Dermis microvascular lymphatic vessel endothelial cell (primary cell): ENCODE measurements around the gene RFESD. TPM values are rescaled to one million over a fixed set of nuclear protein-coding genes. Genes with fewer than 3 reads are reported as not detected.

ENCODE experiments used
- DNase-seq, 2 donors: peaks; one replicate each; pipeline versions ENCODE4 v3.0.0 to v3.0.0-alpha.2; 2010; ENCODE audit warnings: low read depth in 2 of 2
- total RNA-seq: library from RNA; depleted of rRNA; stranded (reverse); fragments of >200 nt; gene quantifications from 2 replicates; pipeline ENCODE4 v1.2.1, GENCODE V29; 2014

The RFESD gene
- total RNA-seq, result 1.2 and 1.4 TPM in 2 replicates

DNA sequence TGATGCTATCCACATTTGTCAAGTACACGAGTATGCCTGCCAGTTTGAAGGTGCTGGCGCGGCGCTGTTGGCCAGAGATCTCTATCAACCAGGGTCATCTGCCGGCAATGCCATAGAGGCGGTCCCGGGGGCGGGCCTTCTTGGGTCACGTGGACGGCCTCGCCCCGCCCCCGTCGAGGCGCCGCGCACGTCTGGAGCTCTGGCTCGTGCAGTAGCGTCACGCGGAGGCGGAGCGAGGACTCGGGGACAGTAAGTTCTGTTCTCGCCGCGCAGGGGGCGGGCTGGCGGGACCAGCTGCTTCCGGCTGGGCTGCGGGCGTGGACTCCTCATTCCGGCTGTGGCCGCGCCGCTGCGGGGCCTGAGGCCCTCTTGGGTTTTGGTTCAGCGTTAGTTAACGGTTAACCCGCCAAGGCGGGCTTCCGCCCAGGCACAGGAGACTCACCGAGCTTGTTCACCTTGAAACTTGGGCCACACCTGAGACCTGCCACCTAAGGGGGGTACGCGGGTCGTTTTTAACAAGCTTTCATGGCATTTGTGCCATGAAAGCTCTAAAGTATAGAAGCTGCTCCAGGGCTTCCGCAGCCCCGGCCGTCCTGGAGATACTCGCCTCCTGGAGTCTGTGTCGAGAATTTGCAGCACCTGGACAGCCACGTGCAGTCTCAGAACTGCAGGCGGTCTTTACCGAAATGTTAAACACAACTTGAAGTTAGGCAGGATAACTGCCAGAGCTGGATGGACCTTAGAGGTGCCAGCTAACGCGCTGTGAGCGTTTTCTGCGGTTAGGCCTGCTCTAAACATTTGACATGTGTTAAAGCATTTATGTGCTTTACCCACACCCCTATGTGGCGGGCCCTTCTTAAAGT is at the start of gene RFESD:
TSS of gene RFESD (plus strand) at position 209 of the 863 bp plus-strand sequence. CDS start 5,495 bp downstream, outside the sequence.
- peak; percentile 70 to 93 for DNase-seq

DNA sequence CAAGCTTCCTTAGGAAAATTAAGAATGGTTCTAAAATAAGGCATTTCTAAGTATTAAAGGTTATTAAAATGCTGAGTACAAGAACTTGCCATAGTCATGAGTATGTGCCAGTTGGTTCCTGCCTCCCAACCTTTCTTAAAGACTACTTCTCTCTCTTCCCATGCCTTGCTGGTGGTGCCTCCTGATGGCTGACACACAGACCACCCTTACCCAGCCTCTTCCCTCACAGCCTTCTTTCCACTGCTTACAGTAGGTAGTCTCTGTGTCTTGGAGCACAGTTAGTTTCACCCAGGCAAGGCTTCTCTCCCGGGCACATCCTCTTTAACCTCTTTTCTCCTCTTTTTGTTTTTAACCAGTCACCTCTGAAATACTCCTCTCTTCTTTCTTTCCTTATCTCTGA is 47.3 kb upstream of the RFESD start:
- DNase-seq, result no peak

- no peak for DNase-seq
Measured at GRCh38 chr5:95600557-95600956, 46.0 kb upstream of the RFESD start.

DNA sequence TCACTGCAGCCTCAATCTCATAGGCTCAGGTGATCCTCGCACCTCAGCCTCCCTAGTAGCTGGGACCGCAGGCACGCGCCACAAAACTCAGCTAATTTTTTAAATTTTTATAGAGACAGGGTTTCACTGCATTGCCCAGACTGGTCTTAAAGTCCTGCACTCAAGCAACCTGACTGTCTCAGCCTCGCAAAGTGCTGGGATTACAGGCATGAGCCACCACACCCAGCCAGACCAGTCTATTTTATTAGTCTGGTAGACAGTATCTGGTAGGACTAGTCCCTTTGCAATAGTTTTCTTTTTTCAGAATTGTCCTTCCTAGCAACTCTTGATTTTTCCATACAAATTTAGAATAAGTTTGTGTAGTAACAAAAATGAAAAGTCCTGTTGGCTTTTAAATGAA is 40.8 kb upstream of the RFESD start:
- no peak for DNase-seq

- DNase-seq, result no peak
Measured at GRCh38 chr5:95606419-95606818, 40.2 kb upstream of the RFESD start.

DNA sequence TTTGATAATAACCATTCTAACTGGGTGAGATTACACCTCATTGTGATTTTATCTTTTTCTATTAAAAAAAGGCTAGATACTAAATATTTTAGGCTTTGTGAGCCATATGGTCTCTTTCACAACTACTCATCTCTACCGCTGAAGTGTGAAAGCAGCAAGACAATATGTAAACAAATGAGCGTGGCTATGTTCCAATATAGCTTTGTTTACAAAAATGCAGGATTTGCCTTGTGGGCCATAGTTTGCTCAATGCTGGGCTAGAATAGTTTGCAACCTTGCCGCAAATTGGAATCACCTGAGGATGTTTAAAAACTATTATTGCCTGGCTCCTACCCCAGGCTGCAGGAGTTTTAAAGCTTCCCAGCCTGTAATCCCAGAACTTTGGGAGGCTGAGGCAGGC is 36.9 kb upstream of the RFESD start:
- no peak for DNase-seq

DNA sequence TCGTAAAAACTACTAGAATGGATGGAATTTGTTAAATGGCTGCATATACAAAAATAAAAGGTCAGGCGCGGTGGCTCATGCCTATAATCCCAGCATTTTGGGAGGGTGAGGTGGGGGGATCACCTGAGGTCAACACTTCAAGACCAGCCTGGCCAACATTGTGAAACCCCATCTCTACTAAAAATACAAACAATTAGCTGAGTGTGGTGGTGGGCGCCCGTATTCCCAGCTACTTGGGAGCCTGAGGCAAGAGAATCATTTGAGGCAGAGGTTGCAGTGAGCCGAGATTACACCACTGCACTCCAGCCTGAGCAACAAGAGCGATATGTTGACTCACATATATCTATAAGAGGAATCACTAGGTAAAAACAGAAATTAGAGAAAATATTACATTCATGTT is 36.0 kb upstream of the RFESD start:
- no peak for DNase-seq

GRCh38 chr5:95611396-95611795 is 35.2 kb upstream of the RFESD start:
- DNase-seq, result no peak

- no peak for DNase-seq
Measured at GRCh38 chr5:95613514-95613913, 33.1 kb upstream of the RFESD start.

DNA sequence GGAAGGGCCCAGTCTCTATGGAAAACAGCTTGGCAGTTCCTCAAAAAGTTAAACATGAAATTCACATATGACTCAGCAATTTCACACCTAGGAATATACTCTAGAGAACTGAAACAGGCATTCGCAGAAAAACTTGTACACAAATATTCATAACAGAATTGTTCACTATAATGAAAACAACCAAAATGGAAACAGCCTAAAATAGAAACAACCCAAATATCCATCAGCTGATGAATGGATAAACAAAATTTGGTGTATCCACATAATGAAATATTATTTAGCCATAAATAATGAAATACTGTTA is 31.5 kb upstream of the RFESD start:
- DNase-seq, result no peak

DNA sequence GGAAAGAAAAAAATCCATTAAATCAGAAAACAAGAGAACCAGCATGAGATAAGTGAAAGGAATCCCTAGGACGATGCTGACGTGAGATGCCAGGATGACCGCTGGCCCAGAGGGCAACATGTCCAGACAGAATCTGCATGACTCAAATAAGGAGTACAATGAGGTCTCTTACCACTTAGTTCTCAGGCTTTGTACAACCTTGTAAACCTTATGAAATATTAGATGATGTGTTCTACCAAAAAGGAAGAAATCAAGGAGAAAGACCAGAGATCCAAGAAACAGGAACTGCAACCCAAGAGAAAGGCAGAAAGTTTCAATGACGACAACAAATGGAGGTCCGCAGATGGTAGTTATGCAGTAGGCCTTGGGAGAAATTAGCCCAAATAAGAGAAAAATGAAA is 29.5 kb upstream of the RFESD start:
- DNase-seq, result no peak

GRCh38 chr5:95619096-95619495 is 27.5 kb upstream of the RFESD start:
- peak in 1 of 2 donors; percentile 65 for DNase-seq

GRCh38 chr5:95619514-95620029 is 27.0 kb upstream of the RFESD start:
- no peak for DNase-seq

GRCh38 chr5:95620030-95620869 is 26.3 kb upstream of the RFESD start, which contains the start of gene GPR150:
Gene GPR150 (plus strand): TSS chr5:95620087. CDS start chr5:95620276, 189 bp downstream.
- peak in 1 of 2 donors; percentile 69 for DNase-seq

DNA sequence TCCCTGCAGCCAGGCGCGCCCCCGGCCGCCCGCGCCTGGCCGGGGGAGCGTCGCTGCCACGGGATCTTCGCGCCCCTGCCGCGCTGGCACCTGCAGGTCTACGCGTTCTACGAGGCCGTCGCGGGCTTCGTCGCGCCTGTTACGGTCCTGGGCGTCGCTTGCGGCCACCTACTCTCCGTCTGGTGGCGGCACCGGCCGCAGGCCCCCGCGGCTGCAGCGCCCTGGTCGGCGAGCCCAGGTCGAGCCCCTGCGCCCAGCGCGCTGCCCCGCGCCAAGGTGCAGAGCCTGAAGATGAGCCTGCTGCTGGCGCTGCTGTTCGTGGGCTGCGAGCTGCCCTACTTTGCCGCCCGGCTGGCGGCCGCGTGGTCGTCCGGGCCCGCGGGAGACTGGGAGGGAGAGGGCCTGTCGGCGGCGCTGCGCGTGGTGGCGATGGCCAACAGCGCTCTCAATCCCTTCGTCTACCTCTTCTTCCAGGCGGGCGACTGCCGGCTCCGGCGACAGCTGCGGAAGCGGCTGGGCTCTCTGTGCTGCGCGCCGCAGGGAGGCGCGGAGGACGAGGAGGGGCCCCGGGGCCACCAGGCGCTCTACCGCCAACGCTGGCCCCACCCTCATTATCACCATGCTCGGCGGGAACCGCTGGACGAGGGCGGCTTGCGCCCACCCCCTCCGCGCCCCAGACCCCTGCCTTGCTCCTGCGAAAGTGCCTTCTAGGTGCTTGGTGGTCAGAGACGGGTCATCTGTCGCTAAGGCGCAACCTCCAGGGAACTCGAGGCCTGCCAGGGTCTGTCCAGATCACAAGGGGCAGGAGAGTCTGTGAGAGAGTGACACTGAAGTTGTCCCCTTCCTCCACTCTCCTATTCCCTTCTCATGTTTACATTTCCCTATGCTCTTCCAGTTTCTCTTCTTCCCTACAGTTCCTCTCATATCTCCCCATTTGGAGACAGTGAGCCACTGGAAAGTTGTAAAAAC is 25.4 kb upstream of the RFESD start:
- DNase-seq, result peak in 1 of 2 donors; percentile 50

DNA sequence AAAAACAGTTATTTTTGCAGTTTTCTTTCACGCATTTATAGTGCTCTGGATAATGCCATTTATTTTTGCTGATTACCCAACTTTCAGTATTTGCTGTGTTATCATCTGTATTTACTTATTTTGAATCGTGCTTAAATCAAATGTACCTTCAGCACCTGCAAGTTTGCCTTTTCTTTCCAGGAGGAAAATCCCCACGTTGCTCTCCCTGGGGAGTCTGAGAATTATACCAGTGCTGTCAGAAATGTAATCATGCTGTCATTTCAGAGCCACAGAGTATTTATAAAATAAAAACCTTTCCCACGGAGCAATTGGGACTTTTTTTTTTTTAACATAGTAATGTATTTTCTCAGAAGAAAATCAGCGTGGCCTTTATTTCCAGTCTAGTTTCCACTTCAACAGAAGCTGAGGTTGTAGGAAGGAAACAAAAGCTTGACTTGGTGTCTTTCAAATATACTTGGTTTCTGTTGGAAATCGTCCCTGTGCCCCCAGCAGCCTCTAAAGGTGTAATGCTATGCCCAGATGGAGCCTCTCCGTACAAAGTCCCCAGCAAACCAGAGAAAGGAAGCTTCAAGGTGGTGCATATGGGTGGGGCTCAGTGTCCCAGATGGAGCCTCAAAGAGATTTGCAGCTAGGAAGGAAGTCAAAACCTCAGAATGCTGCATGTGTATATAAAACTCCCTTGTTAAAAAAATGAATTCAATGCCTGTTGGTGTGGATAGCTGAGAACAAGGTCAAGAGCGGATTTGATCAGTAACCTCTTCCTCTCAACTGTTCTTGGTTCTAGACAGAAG is 24.5 kb upstream of the RFESD start:
- DNase-seq, result no peak

- DNase-seq, result no peak
Measured at GRCh38 chr5:95623706-95624105, 22.9 kb upstream of the RFESD start.

- no peak for DNase-seq
Measured at GRCh38 chr5:95624368-95624767, 22.2 kb upstream of the RFESD start.

DNA sequence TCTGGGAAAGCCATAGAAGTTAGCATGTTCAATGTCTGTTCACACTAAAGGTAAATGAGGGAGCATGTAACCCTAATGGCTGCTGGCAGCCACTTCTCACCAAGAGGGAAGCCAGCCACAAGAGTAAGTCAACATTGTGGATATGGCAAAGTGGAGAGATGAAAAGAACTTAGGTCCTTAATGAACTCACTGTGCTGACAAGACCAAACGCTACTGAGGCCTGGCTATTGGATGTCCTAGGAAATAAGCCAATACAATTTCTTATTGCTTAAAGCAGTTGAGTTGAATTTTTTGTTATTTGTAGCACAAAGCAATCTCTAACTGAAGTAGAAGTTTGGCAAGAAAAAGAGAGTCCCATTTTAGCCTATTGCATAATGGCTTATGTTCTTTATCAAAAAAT is 19.9 kb upstream of the RFESD start:
- DNase-seq, result no peak
